Stimulated activated naive CD4-positive, alpha-beta T cell treated with Interleukin-2 at 50 U/mL for 16 hours (primary cell): ENCODE results near the gene TPSAB1.
"Not testable (repeated sequence)": the region's sequence is repeated elsewhere in the genome, so short reads cannot be mapped to it uniquely, and the experiment has no call there.

Experiments used
- DNase-seq: peaks from one replicate; lab custom pipeline; 2025; lab: John Stamatoyannopoulos, UW

The TPSAB1 gene

GRCh38 chr16:1223355-1224214, 16.9 kb upstream of the TPSAB1 start:
- no peak for DNase-seq

DNA sequence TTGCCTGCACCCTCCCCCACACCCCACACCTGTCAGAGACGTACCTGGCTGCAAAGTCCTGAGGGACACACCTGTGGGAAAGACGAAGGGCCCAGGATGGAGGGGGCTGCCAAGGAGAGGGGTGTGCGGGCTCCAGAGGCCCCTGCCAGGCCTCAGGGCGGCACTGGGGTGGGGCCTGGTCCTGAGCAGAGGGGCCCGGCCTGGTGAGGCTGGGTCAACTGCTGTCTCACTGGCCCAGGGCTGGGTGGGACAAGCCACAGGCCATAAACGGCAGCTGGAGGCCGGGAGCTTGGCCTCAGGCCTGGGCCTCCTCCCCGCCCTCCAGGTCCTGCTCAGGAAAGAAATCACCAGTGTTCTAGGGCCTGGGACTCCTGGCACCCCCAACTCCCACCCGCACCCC, 15.9 kb upstream of the TPSAB1 start:
- no peak for DNase-seq

GRCh38 chr16:1225051-1225451, 15.5 kb upstream of the TPSAB1 start, which contains the start of gene TPSG1:
Gene TPSG1, minus strand, starts transcription at chr16:1225268. Its CDS starts 16 bp downstream, at chr16:1225252.
- no peak for DNase-seq

- not testable (repeated sequence) for DNase-seq
Measured at GRCh38 chr16:1225728-1226311, 14.7 kb upstream of the TPSAB1 start.

DNA sequence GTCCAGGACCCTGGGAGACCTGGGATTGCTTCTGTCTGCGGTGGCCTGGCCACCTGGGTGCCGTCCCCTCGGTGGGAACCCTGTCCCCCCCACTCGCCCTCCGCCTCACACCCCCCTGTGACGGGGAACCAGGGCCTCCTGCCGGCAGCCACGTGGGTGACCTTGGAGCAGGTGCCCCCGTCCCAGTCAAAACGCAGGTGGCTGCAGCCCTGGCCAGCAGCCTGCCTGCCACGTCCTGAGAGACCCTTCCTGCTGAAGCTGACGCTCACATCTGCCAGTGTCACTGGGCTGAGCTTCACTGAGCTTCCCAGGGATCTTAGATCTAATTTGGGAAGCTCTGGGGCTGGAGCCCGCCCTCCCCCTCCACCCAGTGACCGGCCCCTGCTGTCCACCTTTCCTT, 13.8 kb upstream of the TPSAB1 start:
- not testable (repeated sequence) for DNase-seq

DNA sequence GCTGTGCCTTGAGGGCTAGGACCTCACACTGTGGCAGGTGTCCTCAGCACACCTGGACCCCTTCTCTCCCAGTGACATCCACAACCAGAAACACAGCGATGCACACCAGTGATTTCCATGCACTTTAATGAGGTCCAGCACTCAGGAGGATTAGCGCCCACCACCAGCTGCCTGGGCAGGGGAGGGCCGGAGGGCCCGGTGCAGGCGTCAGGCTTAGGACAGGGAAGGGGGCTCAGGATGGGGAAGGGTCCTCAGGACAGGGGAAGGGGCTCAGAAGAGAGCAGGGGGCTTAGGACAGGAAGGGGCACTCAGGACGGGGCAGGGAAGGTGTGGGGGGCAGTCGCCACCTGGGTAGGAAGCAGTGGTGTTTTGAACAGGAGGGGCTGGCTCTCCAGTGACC, 12.3 kb upstream of the TPSAB1 start:
- DNase-seq: not testable (repeated sequence)

- DNase-seq: not testable (repeated sequence)
Measured at GRCh38 chr16:1229476-1229875, 11.0 kb upstream of the TPSAB1 start.

GRCh38 chr16:1230084-1230470, 10.4 kb upstream of the TPSAB1 start, which contains the start of gene TPSB2:
Gene TPSB2, minus strand, starts transcription at chr16:1230184. Its CDS starts 233 bp downstream, at chr16:1229951.
- not testable (repeated sequence) for DNase-seq

DNA sequence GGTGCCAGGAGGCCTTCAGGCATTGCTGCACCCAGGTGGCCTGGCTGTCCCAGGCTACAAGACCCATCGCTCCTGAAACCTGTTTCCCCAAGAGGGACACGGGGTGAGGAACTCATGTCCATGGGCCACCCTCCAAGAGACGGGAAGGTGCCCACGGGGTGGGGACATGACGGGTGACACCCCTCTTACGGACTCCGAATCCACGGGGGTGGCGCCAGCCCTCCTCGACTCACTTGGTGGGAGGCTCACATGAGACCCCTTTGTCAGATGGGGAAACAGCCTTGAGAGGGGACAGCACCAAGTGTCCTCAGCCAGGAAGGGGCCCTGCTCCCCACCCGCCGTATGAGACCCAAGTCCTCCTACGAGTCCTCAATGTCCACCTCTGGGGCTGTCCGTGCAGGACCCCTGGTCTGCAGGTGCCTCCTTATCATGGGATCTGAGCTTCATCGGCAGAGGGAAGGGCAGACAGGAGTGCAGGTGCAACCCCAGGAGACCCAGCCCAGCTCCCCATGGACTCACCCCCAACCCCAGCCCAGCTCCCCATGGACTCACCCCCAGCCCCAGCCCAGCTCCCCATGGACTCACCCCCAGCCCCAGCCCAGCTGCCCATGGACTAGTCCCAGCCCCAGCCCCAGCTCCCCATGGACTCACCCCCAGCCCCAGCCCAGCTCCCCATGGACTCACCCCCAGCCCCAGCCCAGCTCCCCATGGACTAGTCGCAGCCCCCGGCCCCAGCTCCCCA, 9.9 kb upstream of the TPSAB1 start:
- not testable (repeated sequence) for DNase-seq

- DNase-seq: not testable (repeated sequence)
Measured at GRCh38 chr16:1231301-1231700, 9.2 kb upstream of the TPSAB1 start.

- not testable (repeated sequence) for DNase-seq
Measured at GRCh38 chr16:1232049-1232748, 8.3 kb upstream of the TPSAB1 start.

GRCh38 chr16:1236659-1237058, 3.8 kb upstream of the TPSAB1 start:
- not testable (repeated sequence) for DNase-seq

DNA sequence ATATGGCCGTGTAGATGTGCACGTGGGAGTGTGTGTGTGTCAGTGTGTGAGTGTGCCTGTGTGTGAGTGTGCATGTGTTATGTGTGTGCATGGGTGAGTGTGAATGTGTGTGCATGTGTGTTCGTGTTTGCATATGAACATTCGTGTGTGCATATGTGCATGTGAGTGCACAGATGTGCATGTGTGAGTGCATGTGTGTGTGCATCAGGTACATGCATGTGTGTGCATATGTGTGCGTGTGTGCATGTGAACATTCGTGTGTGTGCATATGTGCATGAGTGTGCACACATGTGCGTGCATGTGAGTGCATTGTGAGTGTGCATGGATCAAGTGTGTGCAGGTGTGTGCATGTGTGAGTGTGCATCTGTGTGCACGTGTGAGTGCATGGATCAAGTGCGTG, 2.5 kb upstream of the TPSAB1 start:
- no peak for DNase-seq

- not testable (repeated sequence) for DNase-seq
Measured at GRCh38 chr16:1238909-1239308, 1.6 kb upstream of the TPSAB1 start.

GRCh38 chr16:1239575-1239974, 930 bp upstream of the TPSAB1 start:
- not testable (repeated sequence) for DNase-seq

GRCh38 chr16:1241081-1241480, 576 bp downstream of the TPSAB1 start:
- not testable (repeated sequence) for DNase-seq

- not testable (repeated sequence) for DNase-seq
Measured at GRCh38 chr16:1243363-1243762, 2.9 kb downstream of the TPSAB1 start.

- not testable (repeated sequence) for DNase-seq
Measured at GRCh38 chr16:1243907-1244850, 3.7 kb downstream of the TPSAB1 start.

GRCh38 chr16:1244881-1245280, 4.4 kb downstream of the TPSAB1 start:
- DNase-seq: no peak

- DNase-seq: no peak
Measured at GRCh38 chr16:1245452-1246020, 5.0 kb downstream of the TPSAB1 start.
